ENCODE measurements around the gene COMP.

The COMP gene

DNA sequence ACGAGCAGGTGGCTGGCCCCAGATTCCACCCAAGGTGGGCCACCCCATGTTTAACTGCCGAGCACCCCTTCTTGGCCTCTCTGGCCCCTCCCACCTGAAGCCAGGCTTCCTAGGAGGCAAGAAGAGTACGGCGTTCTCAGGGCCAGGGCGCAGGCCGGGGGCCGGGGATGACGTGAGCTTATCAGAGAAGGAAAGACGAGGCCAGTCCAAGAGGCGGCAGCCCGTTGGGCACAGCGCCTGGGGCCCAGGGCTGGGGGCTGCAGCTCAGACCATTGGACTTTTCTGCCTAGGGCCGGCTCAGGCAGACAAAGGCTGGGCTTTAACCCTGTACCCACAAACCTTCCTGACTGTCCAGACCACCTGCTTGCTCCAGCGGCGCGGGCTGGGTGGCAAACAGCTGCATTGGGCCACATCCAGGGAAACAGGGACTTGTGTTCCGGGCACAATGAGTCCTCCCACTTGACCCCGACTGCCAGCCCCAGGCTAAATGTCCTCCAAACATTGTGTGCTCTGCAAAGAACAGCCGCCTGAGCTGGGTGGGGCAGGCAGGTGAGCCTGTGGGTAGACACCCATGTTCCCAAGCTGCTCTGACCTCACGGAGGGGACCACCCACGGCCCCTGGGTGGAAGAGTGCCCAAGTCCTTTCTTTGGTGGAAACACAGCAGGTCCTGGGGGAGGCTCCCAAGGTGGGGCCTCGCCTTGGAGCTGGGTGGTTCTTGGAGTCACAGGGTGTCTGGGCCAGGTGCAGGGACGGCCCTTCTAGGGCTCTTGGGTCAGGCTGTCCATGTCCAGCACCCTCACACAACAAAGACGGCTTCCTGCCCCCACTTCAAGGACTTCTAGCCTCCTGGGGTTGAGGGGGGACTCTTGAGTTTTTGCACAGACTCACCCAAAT, 21.9 kb downstream of the COMP start:
- no peak for DNase-seq (ENCODE audit: low read depth)

DNA sequence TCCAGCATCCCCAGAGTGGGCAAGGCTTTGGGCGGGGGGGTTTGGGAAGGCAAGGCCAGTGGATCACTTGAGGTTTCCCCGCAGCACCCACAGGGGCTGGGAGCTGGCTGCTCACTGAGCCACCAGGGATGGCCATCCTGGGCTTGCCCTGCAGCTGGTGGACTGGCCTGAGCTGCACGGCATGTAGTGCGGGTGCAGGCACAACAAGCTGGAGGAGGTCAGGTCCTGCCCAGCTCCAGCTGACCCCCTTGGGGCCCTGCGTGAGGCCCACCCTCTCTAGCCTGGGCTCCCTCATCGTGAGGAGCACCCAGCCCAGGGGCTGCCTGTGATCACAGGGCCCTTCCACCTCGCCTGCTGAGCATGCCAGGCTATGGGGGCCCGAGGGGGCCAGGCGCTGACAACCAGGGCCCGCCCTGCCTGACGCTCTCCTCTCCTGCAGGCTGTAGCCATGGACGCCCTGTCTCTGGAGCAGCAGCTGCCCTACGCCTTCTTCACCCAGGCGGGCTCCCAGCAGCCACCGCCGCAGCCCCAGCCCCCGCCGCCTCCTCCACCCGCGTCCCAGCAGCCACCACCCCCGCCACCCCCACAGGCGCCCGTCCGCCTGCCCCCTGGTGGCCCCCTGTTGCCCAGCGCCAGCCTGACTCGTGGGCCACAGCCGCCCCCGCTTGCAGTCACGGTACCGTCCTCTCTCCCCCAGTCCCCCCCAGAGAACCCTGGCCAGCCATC, 22.9 kb downstream of the COMP start:
- DNase-seq (ENCODE audit: low read depth) = no peak

DNA sequence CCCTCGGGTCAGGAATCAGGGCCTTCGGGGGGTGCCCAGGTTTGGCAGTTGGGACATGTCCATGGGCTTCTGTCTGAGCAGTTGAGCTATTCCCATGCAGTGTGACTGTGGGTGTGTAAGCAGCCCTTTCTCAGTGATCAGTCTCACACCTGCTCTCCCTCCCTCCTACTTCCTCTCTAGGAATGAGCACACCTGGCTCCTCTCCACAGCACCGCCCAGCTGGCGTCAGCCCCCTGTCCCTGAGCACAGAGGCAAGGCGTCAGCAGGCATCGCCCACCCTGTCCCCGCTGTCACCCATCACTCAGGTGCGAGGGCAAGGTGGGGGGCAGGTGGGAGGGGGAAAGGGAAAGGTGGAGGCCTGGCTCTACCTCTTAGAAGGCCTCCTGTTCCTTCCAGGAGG, 25.9 kb downstream of the COMP start:
- no peak for DNase-seq (ENCODE audit: low read depth)

GRCh38 chr19:18764591-18765051, 26.5 kb downstream of the COMP start:
- no peak for DNase-seq (ENCODE audit: low read depth)

DNA sequence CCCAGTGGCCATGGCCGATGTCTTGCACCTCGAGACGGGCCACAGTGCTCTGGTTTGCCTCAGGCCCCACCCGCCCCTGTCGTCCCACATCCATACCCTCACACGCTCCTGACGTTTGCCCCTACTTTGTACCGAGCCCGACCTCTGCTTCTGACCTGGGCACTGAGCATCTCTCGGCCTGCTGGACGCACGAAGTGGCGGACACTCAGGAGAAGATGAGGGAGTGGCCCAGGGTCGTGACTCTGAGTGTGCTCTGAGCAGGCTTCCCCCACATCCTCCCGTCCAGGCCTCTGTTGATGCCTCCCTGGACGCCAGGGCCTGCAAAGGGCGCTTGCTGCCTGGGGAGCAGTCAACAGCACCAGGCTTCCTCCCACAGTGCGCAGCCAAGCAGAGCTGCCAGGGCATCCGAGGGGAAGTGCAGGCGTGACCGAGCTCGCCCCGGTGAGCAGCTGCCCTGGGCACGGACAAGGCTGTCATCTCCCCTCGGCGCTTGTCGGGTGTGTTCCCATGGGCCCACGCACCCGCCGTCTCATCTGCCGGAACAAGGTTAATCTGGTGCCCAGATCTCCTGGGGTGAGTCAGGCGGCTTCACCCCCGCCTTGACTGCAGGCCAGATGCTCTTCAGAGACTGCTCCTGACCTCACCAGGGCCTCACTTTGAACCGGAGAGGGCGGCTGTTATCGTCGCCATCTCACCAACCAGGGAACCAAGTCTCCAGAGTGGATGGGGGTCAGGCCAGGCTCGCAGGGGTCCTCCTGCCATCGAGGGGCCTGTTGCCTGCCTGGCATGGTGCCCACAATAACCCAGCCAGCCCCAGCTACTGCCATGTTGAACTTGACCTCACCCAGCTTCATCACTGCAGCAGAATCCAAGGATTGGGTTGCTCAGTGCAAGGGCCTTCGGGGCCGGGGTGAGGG, 27.2 kb downstream of the COMP start:
- no peak for DNase-seq (ENCODE audit: low read depth)

GRCh38 chr19:18762125-18763023, 28.7 kb downstream of the COMP start:
- no peak for DNase-seq (ENCODE audit: low read depth)

DNA sequence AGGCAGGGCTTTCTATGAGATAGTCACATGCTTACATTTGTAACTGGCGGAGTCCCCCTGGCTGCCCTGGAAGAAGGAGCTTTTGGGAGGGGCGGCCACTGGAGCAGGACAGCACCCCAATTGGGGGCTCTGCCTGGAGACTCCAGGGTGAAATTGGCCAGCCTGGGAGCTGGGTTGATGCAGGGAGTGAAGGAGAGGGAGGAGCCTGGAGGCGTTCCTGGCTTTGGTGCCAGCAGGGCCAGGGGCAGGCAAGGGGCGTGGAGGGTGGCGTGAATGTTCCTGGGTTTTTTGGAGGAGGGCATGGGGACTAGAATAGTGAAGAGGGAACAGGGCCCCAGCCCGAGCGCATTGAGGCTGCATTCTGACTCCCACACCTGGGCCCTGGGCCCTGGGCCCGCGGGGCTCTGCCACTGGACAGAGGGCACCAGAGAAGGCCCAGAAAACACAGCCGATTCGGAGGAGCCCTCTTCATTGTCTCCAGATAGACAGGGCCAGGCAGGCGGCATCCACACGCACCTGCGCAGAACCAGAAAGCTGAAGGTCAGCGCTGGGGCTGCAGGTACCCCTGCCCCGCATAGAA, 29.5 kb downstream of the COMP start:
- DNase-seq (ENCODE audit: low read depth) = no peak

GRCh38 chr19:18760440-18761383, 30.4 kb downstream of the COMP start:
- DNase-seq (ENCODE audit: low read depth) = no peak

- DNase-seq (ENCODE audit: low read depth) = no peak
Measured at GRCh38 chr19:18759995-18760426, 31.1 kb downstream of the COMP start.

DNA sequence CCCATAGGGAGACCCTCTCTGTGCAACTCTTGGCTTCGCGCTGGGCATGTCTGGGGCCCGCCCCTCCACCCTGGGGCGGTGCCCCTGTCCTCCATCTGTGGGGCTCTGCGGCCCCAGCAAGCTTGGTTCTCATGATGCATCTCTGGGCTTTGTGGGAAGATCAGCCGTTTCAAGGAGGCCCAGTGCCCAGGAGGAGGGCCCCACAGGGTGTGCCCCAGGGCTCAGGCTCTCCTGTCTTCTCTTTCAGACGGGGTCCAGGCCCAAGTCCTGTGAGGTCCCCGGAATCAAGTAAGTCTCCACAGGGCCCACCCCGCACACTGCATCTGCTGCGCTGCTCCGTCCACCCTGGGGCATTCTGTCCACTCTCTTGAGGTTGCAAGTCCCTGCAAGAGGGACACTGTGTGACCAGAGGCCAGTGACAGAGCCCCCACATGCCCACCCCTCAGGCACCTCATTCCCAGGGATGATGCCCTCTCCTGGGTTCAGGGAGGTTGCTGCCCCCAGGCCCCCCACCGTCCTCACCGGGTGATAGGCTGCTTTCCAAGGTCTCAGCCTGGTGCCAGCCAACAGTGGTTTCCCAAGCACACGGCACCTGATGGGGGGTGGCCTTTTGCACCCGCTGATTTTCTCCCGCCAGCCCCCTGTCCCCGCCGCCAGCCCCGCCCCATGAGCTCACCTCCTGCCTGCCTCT, 31.7 kb downstream of the COMP start:
- DNase-seq (ENCODE audit: low read depth) = no peak

- no peak for DNase-seq (ENCODE audit: low read depth)
Measured at GRCh38 chr19:18756896-18757295, 34.2 kb downstream of the COMP start.

DNA sequence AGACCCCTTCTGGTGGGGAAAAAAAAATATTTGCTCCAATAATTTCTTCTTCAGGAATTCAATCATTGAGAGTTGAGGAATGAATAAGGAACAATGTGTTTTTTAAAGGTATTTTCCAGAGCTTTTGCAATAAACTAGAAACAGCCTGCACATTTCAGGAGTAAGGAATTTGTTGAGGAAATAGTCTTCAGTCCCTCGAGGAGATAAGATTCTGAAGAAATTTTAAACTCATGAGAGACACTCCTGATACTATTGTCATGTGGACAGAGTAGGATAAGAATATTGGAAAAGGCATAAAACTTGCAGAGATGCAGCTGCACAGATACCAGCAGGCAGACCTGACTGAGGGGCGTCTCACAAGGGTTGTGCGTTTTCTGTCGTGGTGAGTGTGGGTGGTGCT, 36.6 kb downstream of the COMP start:
- no peak for DNase-seq (ENCODE audit: low read depth)

- DNase-seq (ENCODE audit: low read depth) = no peak
Measured at GRCh38 chr19:18751571-18751970, 39.5 kb downstream of the COMP start.

- DNase-seq (ENCODE audit: low read depth) = no peak
Measured at GRCh38 chr19:18750295-18750970, 40.7 kb downstream of the COMP start.

- no peak for DNase-seq (ENCODE audit: low read depth)
Measured at GRCh38 chr19:18749362-18750231, 41.5 kb downstream of the COMP start.

DNA sequence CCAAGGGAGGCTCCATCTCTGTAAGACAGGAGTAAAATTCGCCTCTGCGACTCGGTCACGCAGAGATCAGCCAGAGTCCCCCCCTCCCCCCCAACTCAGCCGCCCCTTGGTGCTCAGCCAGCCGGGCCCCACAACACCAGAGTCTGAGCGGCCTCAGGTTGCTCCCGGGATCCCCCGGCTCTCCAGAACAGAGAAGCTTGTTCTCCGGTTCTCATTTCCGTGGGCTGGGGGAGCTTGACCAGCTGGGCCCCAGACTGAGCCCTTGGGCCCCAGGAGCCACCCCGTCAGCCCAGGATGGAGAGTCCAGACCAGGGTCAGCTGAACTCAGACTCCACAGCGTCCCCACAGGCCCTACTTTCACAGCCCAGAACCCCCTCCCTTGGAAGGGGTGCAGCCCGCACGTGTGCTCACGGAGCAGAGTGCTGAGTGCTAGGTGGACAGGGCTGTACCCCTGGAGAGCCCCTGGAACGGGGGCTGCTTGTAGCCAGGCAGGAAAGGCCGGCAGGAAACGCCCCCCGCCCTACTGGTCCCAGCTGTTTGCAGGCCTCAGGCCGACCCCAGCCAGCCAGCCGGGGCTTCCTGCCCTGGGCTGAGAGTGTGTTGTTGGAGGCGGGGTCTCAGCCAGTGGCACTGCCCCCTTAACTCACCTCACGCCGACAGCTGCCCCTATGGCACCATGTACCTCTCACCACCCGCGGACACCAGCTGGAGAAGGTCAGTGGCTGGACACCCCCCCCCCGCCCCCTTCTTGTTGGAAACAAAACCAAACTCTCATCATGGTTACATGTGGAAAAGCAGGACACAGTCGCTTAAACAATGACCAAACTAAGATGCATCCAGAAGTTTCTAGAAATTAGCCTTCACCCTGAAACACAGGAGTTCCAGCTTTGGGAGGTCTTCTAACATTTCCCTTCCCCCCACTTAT, 44.4 kb downstream of the COMP start:
- DNase-seq (ENCODE audit: low read depth) = no peak
